VCaP (cell line): ENCODE measurements around the gene PLEKHH1.

Experiments
- H3K27ac ChIP-seq: fragments of 450-650 bp; 2 replicates; pipeline ENCODE4 v1.5.1; 2017
- TF ChIP-seq, protein P1 (sequence below): fragments of 450-650 bp; conservative IDR thresholded peaks from 2 replicates; pipeline ENCODE4 v1.5.1; 2017; ENCODE audit warnings: mild to moderate bottlenecking, moderate library complexity

Gene PLEKHH1

GRCh38 chr14:67549734-67550133 lies 16.6 kb downstream of the PLEKHH1 start:
- TF ChIP-seq, protein P1, sequence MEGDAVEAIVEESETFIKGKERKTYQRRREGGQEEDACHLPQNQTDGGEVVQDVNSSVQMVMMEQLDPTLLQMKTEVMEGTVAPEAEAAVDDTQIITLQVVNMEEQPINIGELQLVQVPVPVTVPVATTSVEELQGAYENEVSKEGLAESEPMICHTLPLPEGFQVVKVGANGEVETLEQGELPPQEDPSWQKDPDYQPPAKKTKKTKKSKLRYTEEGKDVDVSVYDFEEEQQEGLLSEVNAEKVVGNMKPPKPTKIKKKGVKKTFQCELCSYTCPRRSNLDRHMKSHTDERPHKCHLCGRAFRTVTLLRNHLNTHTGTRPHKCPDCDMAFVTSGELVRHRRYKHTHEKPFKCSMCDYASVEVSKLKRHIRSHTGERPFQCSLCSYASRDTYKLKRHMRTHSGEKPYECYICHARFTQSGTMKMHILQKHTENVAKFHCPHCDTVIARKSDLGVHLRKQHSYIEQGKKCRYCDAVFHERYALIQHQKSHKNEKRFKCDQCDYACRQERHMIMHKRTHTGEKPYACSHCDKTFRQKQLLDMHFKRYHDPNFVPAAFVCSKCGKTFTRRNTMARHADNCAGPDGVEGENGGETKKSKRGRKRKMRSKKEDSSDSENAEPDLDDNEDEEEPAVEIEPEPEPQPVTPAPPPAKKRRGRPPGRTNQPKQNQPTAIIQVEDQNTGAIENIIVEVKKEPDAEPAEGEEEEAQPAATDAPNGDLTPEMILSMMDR = no peak

DNA sequence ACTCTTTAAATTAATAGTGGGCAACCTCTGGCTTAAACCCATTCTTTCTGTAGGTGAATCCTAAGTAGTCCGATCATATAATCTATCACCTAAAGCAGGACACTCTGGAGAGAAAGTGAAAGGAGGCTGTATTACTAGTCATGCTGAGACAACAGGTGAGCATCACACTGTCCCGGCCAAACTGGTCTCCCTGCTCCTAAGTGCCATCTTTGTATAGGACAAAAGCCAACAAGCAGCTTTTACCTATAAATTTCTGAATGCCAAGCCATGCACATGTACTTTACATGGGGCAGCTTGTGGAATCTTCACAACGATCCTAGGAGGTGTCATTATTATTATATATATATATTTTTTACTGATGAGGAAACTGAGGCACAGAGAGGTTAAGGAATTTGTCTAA lies 18.0 kb downstream of the PLEKHH1 start:
- TF ChIP-seq, protein P1 = no peak
- peak overlapping the region; percentile 67 for H3K27ac ChIP-seq

More at GRCh38 chr14:67549734-67550133, 16.6 kb downstream of the PLEKHH1 start:
- H3K27ac ChIP-seq = peak overlapping the region; percentile 67

- H3K27ac ChIP-seq = peak overlapping the region; percentile 67
- TF ChIP-seq, protein P1 = no peak
Observed at GRCh38 chr14:67551940-67552339, 18.9 kb downstream of the PLEKHH1 start.

DNA sequence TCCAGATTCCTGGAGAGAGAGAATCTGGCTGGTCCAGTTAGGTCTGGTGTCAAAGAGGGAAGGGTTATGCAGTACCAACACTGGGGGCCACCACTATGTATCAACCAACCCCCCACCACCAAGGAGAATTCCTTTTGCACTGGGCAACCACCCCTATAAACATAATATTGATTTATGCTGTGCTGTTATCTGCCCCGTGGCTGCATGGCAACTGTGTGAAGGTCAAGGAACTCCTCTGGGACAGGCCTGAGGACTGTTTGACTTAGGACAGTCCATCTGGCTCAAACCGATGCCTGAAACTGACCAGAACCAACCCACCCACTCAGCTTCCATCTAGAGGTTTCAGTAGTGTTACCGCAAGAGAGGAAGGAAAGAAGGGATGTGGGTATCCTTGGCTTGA lies 20.5 kb downstream of the PLEKHH1 start:
- TF ChIP-seq, protein P1 = no peak
- peak overlapping the region; percentile 16; the same call in 1 of the 2 replicates for H3K27ac ChIP-seq

DNA sequence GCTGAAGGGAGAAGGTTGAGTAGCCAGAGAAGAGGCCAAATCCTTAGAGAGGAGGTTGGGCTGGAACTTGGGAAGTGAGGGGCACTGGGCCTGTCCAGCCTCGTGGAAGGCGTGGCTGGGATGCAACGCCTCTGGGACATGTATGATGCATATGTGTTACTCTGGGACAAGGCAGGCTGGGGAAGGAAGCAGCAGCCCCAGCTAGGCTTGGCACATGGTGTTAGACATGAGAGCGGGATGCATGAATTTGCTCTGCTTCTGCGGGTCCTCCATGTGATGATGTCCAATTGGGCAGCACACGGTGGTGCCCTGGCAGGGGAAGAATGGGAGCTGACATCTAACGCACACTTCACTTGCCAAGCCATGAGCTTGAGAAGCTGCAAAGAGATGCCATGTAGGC lies 21.3 kb downstream of the PLEKHH1 start:
- TF ChIP-seq, protein P1 = no peak
- H3K27ac ChIP-seq = no peak overlapping the region

- H3K27ac ChIP-seq = no peak overlapping the region
- TF ChIP-seq, protein P1 = no peak
Observed at GRCh38 chr14:67555518-67556090, 22.5 kb downstream of the PLEKHH1 start.

- no peak overlapping the region for H3K27ac ChIP-seq
- TF ChIP-seq, protein P1 = no peak
Observed at GRCh38 chr14:67556671-67557070, 23.6 kb downstream of the PLEKHH1 start.
